Stimulated activated CD4-positive, alpha-beta T cell treated with anti-CD3 and anti-CD28 coated beads, Interleukin-1b, Interleukin-23, amount 100 ng/mL, for 48 hours (primary cell): ENCODE data around the gene MGMT.

Experiments
- DNase-seq: peaks from one replicate; pipeline ENCODE4 v3.0.0-alpha.2; 2020

Gene MGMT

GRCh38 chr10:129815898-129816655 lies 349.0 kb downstream of the MGMT start:
- DNase-seq, result no peak

- no peak for DNase-seq
These were observed 349.6 kb downstream of the MGMT start for GRCh38 chr10:129816656-129817045.
